BLaER1 treated with 17β-estradiol and CSF1 and Interleukin-3, amounts not matched to agents 10 nM and 100 nM (cell line): ENCODE measurements around the gene PTPRT.

Source experiments
- H3K27ac ChIP-seq, 11 experiments: shearing (Covaris generic); formaldehyde crosslinking; 2 replicates each; pipeline ENCODE4 v1.8.1; 2022
- H3K27me3 ChIP-seq, 11 experiments: shearing (Covaris generic); formaldehyde crosslinking; 2 replicates each; pipeline ENCODE4 v1.8.1; 2022
- H3K36me3 ChIP-seq, 11 experiments: shearing (Covaris generic); formaldehyde crosslinking; 2 replicates each; pipeline ENCODE4 v1.8.1; 2022
- H3K4me1 ChIP-seq, 10 experiments: shearing (Covaris generic); formaldehyde crosslinking; 2 replicates each; pipeline ENCODE4 v1.8.1; 2022
- H3K4me2 ChIP-seq, 11 experiments: shearing (Covaris generic); formaldehyde crosslinking; 2 replicates each; pipeline ENCODE4 v1.8.1; 2022
- H3K4me3 ChIP-seq, 10 experiments: shearing (Covaris generic); formaldehyde crosslinking; 2 replicates each; pipeline ENCODE4 v1.8.1; 2022
- H3K9ac ChIP-seq, 11 experiments: shearing (Covaris generic); formaldehyde crosslinking; 2 replicates each; pipeline ENCODE4 v1.8.1; 2022
- H3K9me3 ChIP-seq, 11 experiments: shearing (Covaris generic); formaldehyde crosslinking; replicated peaks in 1 of 11; 2 replicates each; pipeline ENCODE4 v1.8.1; 2022
- H4K20me1 ChIP-seq, 11 experiments: shearing (Covaris generic); formaldehyde crosslinking; 2 replicates each; pipeline ENCODE4 v1.8.1; 2022
- Cebpa-rat ChIP-seq, 11 experiments: shearing (Covaris generic); IDR thresholded peaks; 2 replicates each; pipeline ENCODE4 v1.8.1; 2022

Gene PTPRT

DNA sequence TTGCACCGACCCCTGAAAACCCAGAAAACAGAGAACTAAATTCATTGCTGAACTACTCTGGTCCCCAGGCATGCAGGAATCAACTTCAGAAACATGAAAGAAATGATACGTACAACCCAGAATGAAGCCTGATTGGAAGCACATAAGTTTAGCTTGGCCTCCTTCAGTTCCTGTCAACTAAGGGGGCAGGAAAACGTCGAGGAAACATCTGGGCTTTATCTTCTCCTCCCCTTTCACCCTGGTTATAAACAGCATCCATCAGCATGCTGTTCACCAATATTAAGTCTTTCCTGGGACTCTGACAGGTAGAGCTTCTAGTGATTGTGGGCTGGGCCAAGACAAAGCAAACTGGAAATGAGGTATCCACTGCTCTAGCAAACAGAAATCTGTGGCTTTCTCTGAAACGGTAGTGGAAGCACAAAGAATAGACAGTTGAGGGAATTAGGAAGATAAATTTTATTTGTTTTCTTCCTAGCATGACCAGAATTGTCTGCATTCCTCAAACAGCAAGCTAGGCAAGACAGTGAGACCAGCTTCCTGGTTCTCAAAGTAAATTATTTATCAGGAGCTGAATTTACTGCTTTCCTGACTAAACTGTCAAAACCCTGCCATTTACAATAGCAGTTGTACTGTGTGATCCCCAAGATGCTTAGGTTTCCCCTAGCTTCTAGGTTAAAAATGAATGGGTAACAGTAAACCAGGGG lies 134.4 kb downstream of the PTPRT start:
- Histone ChIP-seq H3K27me3 (no peaks in the 10 kb centered on the region), H3K4me1 (peaks cover 0 to 52% (median 36%) of the 10 kb centered on the region in 10 experiments; a peak in 14 of 20 replicates), H3K9me3 (no peaks in the 10 kb centered on the region), H3K36me3 (no peaks in the 10 kb centered on the region), H3K9ac (no peak overlapping the region), H3K4me3 (no peak overlapping the region), H3K27ac (peak overlapping the region in 1 of 11 experiments; percentile 4; a peak in 1 of 22 replicates), H4K20me1 (no peaks in the 10 kb centered on the region), H3K4me2 (peak overlapping the region in 8 of 11 experiments; percentile 18 to 51 (median 40); a peak in 14 of 22 replicates)
- TF ChIP-seq Cebpa-rat (IDR thresholded peaks at IDR 0.05) = no peak

- Histone ChIP-seq H3K4me1 (peaks cover 0 to 40% (median 27%) of the 10 kb centered on the region in 10 experiments; a peak in 14 of 20 replicates), H3K9me3 (no peaks in the 10 kb centered on the region), H3K4me3 (no peak overlapping the region), H3K9ac (no peak overlapping the region), H3K4me2 (no peak overlapping the region), H3K36me3 (no peaks in the 10 kb centered on the region), H3K27ac (no peak overlapping the region), H3K27me3 (no peaks in the 10 kb centered on the region), H4K20me1 (no peaks in the 10 kb centered on the region)
- TF ChIP-seq Cebpa-rat (IDR thresholded peaks at IDR 0.05) = no peak
Measured at GRCh38 chr20:43052532-43052931, 137.2 kb downstream of the PTPRT start.

- no peaks in the 10 kb centered on the region; a peak in 1 of 20 replicates for H3K4me1 ChIP-seq
- no peak overlapping the region for H3K9ac ChIP-seq
- no peak overlapping the region for H3K27ac ChIP-seq
- H3K4me2 ChIP-seq = no peak overlapping the region
- H4K20me1 ChIP-seq = no peaks in the 10 kb centered on the region
- H3K4me3 ChIP-seq = no peak overlapping the region
- H3K27me3 ChIP-seq = no peaks in the 10 kb centered on the region
- TF ChIP-seq Cebpa-rat (IDR thresholded peaks at IDR 0.05) = no peak
- no peaks in the 10 kb centered on the region for H3K36me3 ChIP-seq
- no peaks in the 10 kb centered on the region for H3K9me3 ChIP-seq
Measured at GRCh38 chr20:43046966-43047365, 142.7 kb downstream of the PTPRT start.

GRCh38 chr20:43043887-43044286 lies 145.8 kb downstream of the PTPRT start:
- Histone ChIP-seq H3K4me1 (no peaks in the 10 kb centered on the region), H3K9me3 (no peaks in the 10 kb centered on the region), H3K36me3 (no peaks in the 10 kb centered on the region), H3K4me2 (no peak overlapping the region), H3K9ac (no peak overlapping the region), H3K4me3 (no peak overlapping the region), H3K27ac (no peak overlapping the region), H4K20me1 (no peaks in the 10 kb centered on the region), H3K27me3 (no peaks in the 10 kb centered on the region)
- no peak for TF ChIP-seq Cebpa-rat (IDR thresholded peaks at IDR 0.05)

DNA sequence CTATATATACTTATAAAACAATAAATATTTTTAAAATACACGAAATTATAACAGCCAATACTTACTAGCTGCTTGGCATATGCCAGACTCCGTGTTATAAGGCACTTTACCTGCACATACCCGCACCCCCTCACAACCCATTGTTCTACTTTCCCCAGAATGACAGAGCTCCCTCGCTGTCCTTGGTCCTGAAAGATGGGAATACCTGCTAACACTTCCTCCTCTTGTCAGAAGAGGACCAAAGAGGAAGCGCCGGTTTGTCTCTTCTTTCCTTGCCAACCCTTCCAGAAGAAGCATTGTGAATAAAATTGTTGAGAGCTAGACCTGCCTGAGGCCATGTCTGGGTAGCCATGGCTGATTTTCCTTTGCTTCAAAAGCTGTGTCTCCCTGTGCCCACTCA lies 149.3 kb downstream of the PTPRT start:
- TF ChIP-seq Cebpa-rat (IDR thresholded peaks at IDR 0.05) = no peak
- no peaks in the 10 kb centered on the region for H3K9me3 ChIP-seq
- no peak overlapping the region for H3K4me3 ChIP-seq
- H4K20me1 ChIP-seq = no peaks in the 10 kb centered on the region
- no peak overlapping the region for H3K27ac ChIP-seq
- H3K4me2 ChIP-seq = no peak overlapping the region
- H3K36me3 ChIP-seq = no peaks in the 10 kb centered on the region
- no peaks in the 10 kb centered on the region for H3K27me3 ChIP-seq
- no peaks in the 10 kb centered on the region for H3K4me1 ChIP-seq
- H3K9ac ChIP-seq = no peak overlapping the region

DNA sequence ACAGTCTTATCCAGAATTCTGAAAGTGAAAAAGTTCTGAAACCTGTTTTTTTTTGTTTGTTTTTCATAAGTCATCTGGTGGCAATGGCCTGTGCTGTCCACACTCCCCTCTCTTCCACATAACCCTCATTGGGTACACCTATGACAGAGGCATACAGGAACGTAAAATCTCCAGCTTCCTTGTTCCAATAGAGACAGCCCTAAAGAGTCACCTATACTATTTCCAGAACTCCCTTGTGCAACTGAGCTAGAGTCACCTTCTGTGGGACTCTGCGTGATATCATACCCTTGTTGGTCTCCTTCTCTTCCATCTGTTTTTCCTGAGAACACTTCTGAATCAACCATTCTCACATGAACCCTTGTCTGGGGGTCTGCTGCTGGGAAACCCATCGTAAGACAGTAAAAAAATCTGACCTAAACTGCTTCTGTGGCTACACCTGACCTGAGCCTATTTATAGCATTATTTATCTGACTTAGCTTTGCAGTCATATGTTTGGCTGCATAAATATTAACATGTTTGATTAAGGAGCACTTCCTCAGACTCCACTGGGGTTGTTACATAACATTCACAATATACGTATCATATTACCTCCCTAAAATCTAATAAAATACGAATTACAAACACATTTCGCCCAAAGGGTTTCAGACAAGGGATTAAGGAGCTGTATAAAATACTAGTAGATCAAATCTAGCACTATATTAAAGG lies 151.9 kb downstream of the PTPRT start:
- Histone ChIP-seq H3K27ac (no peak overlapping the region), H3K4me2 (no peak overlapping the region), H3K9ac (no peak overlapping the region), H3K36me3 (no peaks in the 10 kb centered on the region), H3K27me3 (no peaks in the 10 kb centered on the region), H3K9me3 (no peaks in the 10 kb centered on the region), H4K20me1 (no peaks in the 10 kb centered on the region), H3K4me1 (peaks cover 0 to 5% (median 0%) of the 10 kb centered on the region in 10 experiments; a peak in 2 of 20 replicates), H3K4me3 (no peak overlapping the region)
- TF ChIP-seq Cebpa-rat (IDR thresholded peaks at IDR 0.05) = no peak

GRCh38 chr20:43034981-43035724 lies 154.6 kb downstream of the PTPRT start:
- TF ChIP-seq Cebpa-rat (IDR thresholded peaks at IDR 0.05) = no peak
- Histone ChIP-seq H4K20me1 (no peaks in the 10 kb centered on the region), H3K9ac (no peak overlapping the region), H3K27me3 (no peaks in the 10 kb centered on the region), H3K4me1 (peaks cover 0 to 5% (median 0%) of the 10 kb centered on the region in 10 experiments; a peak in 2 of 20 replicates), H3K4me2 (peak overlapping the region in 2 of 11 experiments; percentile 14 to 19; a peak in 2 of 22 replicates), H3K9me3 (no peaks in the 10 kb centered on the region), H3K27ac (no peak overlapping the region), H3K36me3 (no peaks in the 10 kb centered on the region), H3K4me3 (no peak overlapping the region)

DNA sequence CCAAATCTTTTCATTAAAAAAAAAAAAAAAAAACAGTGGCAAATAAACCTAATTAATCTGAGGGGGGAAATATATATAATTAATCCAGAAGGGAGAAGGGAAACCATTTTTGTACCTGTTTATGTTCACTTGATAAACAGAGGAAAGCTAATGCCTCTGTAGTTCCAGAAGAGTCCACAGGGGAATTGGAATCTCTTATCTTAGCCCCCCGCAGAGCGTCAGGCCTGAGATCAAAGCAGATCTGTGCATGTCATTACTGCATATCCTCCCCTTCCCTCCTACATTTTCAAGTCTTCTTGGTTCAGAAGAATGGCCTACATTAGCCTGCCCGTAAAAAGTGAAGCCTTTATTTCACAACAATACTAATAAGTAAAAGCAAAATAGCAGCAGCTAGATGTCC lies 157.2 kb downstream of the PTPRT start:
- Histone ChIP-seq H3K9ac (no peak overlapping the region), H3K36me3 (no peaks in the 10 kb centered on the region), H3K4me2 (no peak overlapping the region), H4K20me1 (no peaks in the 10 kb centered on the region), H3K4me3 (no peak overlapping the region), H3K4me1 (peaks cover 0 to 5% (median 0%) of the 10 kb centered on the region in 10 experiments; a peak in 2 of 20 replicates), H3K9me3 (no peaks in the 10 kb centered on the region), H3K27me3 (no peaks in the 10 kb centered on the region), H3K27ac (no peak overlapping the region)
- TF ChIP-seq Cebpa-rat (IDR thresholded peaks at IDR 0.05) = no peak

DNA sequence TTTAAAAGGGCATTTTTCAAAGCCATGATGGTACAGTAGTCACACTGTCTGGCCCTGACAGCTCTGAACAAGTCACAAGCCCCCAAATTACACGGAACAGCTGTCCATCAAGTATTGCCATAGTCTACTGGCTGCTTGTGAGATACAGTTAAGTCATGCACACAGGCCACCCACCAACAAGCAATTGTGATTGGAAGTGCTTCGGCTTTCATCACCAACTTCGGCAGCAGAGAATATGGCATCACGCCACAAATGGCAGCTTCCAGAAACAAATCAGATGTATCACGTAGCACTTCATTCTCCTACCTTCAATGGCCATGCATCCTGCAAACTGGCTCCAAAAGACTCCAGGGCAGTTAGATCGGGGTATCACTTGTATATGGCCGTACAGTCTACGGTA lies 160.5 kb downstream of the PTPRT start:
- Histone ChIP-seq H3K27ac (no peak overlapping the region), H3K9ac (no peak overlapping the region), H3K9me3 (no peaks in the 10 kb centered on the region), H3K4me1 (no peaks in the 10 kb centered on the region), H3K4me3 (no peak overlapping the region), H3K36me3 (no peaks in the 10 kb centered on the region), H3K27me3 (no peaks in the 10 kb centered on the region), H4K20me1 (no peaks in the 10 kb centered on the region), H3K4me2 (no peak overlapping the region)
- TF ChIP-seq Cebpa-rat (IDR thresholded peaks at IDR 0.05) = no peak
